A549 (cell line): Measurements from ENCODE around the gene SYP. TPM values are rescaled to one million over a fixed set of nuclear protein-coding genes. Genes with fewer than 3 reads are reported as not detected.

Source experiments
- ATAC-seq, 2 experiments: fragments of 200-7000 bp in 1 of 2; fragments of >200 bp in 1 of 2; cut with Nextera tagmentation in 1 of 2; cut with Tn5 transposase in 1 of 2; 3 replicates each; pipeline versions ENCODE4 v1.8.0 to v1.9.1; 2018 to 2020; ENCODE audit warnings: mild to moderate bottlenecking in 1 of 2, moderate library complexity in 1 of 2
- CTCF ChIA-PET: fragments of 300-600 bp; sonication (Branson Sonifier 250); formaldehyde crosslinking; extraction: SDS; loops from one replicate; lab custom pipeline; 2021; ENCODE audit warnings: antibody characterized with exemption, inconsistent platforms; lab: Yijun Ruan, JAX
- POLR2A ChIA-PET: fragments of 350-600 bp; formaldehyde crosslinking; extraction: SDS; loops from one replicate; lab custom pipeline; 2021; ENCODE audit warnings: antibody characterized with exemption, inconsistent platforms; lab: Yijun Ruan, JAX
- DNase-seq, 2 experiments: peaks; one replicate each; pipeline versions ENCODE4 v3.0.0 to v3.0.0-alpha.2; 2011 to 2016; ENCODE audit warnings: low read depth in 1 of 2, low spot score in 1 of 2
- FAIRE-seq: peaks from 2 replicates; lab custom pipeline; 2011; peaks lifted over from hg19 to GRCh38; lab: Jason Lieb, UNC
- H3K27ac ChIP-seq, 2 experiments: fragments of >200 bp; sonication (Bioruptor Twin); formaldehyde crosslinking; 3 replicates each; pipeline ENCODE4 v1.5.1; 2016 to 2017
- H3K4me1 ChIP-seq: fragments of >200 bp; sonication (Bioruptor Twin); formaldehyde crosslinking; 3 replicates; pipeline ENCODE4 v1.6.1; 2016
- H3K4me2 ChIP-seq: fragments of >200 bp; sonication (Bioruptor Twin); formaldehyde crosslinking; 3 replicates; pipeline ENCODE4 v1.6.1; 2016
- H3K4me3 ChIP-seq: fragments of >200 bp; sonication (Bioruptor Twin); formaldehyde crosslinking; 3 replicates; pipeline ENCODE4 v1.5.1; 2016
- H3K9me3 ChIP-seq: fragments of >200 bp; sonication (Bioruptor Twin); formaldehyde crosslinking; 3 replicates; pipeline ENCODE4 v1.6.1; 2016
- CBX2 ChIP-seq: fragments of 200-600 bp; sonication (generic); IDR thresholded peaks from 2 replicates; pipeline ENCODE4 v1.6.1; 2016; ENCODE audit warnings: low read depth, mild to moderate bottlenecking, borderline replicate concordance
- CHD2 ChIP-seq: fragments of 150-350 bp; IDR thresholded peaks from 2 replicates; pipeline ENCODE4 v1.6.1; 2014; ENCODE audit warnings: low read length; ENCODE audit not compliant: partially characterized antibody
- EHF ChIP-seq: fragments of 250-450 bp; sonication (Bioruptor Pico); IDR thresholded peaks from 2 replicates; pipeline ENCODE4 v1.5.0; 2020; ENCODE audit warnings: mild to moderate bottlenecking
- EHMT2 ChIP-seq: fragments of 200-600 bp; sonication (generic); IDR thresholded peaks from 2 replicates; pipeline ENCODE4 v1.6.1; 2016; ENCODE audit warnings: antibody characterized with exemption, low read depth, mild to moderate bottlenecking, moderate library complexity
- FOXS1 ChIP-seq: fragments of 250-450 bp; sonication (Bioruptor Pico); IDR thresholded peaks from 2 replicates; pipeline ENCODE4 v1.5.0; 2020; ENCODE audit warnings: mild to moderate bottlenecking, moderate library complexity
- GATA3 ChIP-seq: IDR thresholded peaks from 2 replicates; pipeline ENCODE4 v1.6.1; 2012; ENCODE audit warnings: borderline replicate concordance
- JUN ChIP-seq, 2 experiments: fragments of >200 bp; sonication (Bioruptor Twin); formaldehyde crosslinking; IDR thresholded peaks; 2 replicates in 1 of 2; 3 replicates in 1 of 2; pipeline ENCODE4 v1.6.1; 2016 to 2017
- MAZ ChIP-seq: fragments of 150-350 bp; IDR thresholded peaks from 2 replicates; pipeline ENCODE4 v1.6.1; 2014; ENCODE audit warnings: antibody characterized with exemption, low read depth, low read length, borderline replicate concordance
- NPAS2 ChIP-seq: fragments of 250-450 bp; sonication (Bioruptor Pico); IDR thresholded peaks from 2 replicates; pipeline ENCODE4 v1.8.0; 2022; ENCODE audit warnings: mild to moderate bottlenecking, moderate library complexity, borderline replicate concordance
- NR3C1 ChIP-seq: fragments of >200 bp; sonication (Bioruptor Twin); formaldehyde crosslinking; IDR thresholded peaks from 3 replicates; pipeline ENCODE4 v1.6.1; 2017
- PHF8 ChIP-seq: fragments of 200-600 bp; sonication (generic); IDR thresholded peaks from 2 replicates; pipeline ENCODE4 v1.6.1; 2016; ENCODE audit warnings: low read depth, mild to moderate bottlenecking, antibody characterized with exemption, moderate library complexity, borderline replicate concordance
- RARB ChIP-seq: fragments of 250-450 bp; sonication (Bioruptor Pico); IDR thresholded peaks from 2 replicates; pipeline ENCODE4 v1.8.0; 2021; ENCODE audit warnings: mild to moderate bottlenecking, moderate library complexity
- SMC3 ChIP-seq: fragments of >200 bp; sonication (Bioruptor Twin); formaldehyde crosslinking; IDR thresholded peaks from 3 replicates; pipeline ENCODE4 v1.6.1; 2018; ENCODE audit warnings: inconsistent platforms
- SREBF2 ChIP-seq: fragments of 450-650 bp; IDR thresholded peaks from 2 replicates; pipeline ENCODE4 v1.6.1; 2014; ENCODE audit warnings: mild to moderate bottlenecking, moderate library complexity
- ZNF302 ChIP-seq: fragments of 250-450 bp; sonication (Bioruptor Pico); IDR thresholded peaks from 2 replicates; pipeline ENCODE4 v1.9.0; 2021; ENCODE audit warnings: inconsistent platforms, mild to moderate bottlenecking, moderate library complexity
- WGBS: methylation state at CpG from one replicate; pipeline ENCODE4 v1.1.6; 2017; ENCODE audit errors: missing lambda C conversion rate; 5-methylcytosine and 5-hydroxymethylcytosine counted together
- polyA plus RNA-seq, 4 experiments: library from polyadenylated mRNA; depleted of rRNA in 3 of 4; stranded (reverse); fragments of >200 nt; fragmentation: RNase III in 1 of 4; extraction: RNeasy Plus Mini Kit Qiagen cat#74134 plus additional on column Dnase treatment in 1 of 4; gene quantifications; 2 replicates in 3 of 4; 3 replicates in 1 of 4; pipeline ENCODE4 v1.2.3, GENCODE V29; 2011 to 2017
- TF ChIP-seq, protein P1 (sequence below): fragments of 150-350 bp; IDR thresholded peaks from 2 replicates; pipeline ENCODE4 v1.6.1; 2014; ENCODE audit warnings: low read depth, mild to moderate bottlenecking, low read length
- TF ChIP-seq, protein P2 (sequence below): IDR thresholded peaks from 2 replicates; pipeline ENCODE4 v1.6.1; 2012
- TF ChIP-seq, protein P3 (sequence below): fragments of >200 bp; sonication (Bioruptor Twin); formaldehyde crosslinking; IDR thresholded peaks from 3 replicates; pipeline ENCODE4 v1.5.1; 2016
- TF ChIP-seq, protein P4 (sequence below): fragments of 450-650 bp; IDR thresholded peaks from 2 replicates; pipeline ENCODE4 v1.6.1; 2014; ENCODE audit warnings: antibody characterized with exemption
- TF ChIP-seq, protein P5 (sequence below): fragments of >200 bp; sonication (Bioruptor Twin); formaldehyde crosslinking; IDR thresholded peaks from 3 replicates; pipeline ENCODE4 v1.6.1; 2016
- TF ChIP-seq, protein P6 (sequence below): fragments of 200-600 bp; sonication (generic); IDR thresholded peaks from 2 replicates; pipeline ENCODE4 v1.6.1; 2016; ENCODE audit warnings: antibody characterized with exemption, mild to moderate bottlenecking, moderate library complexity

The SYP gene
- polyA plus RNA-seq, 2 of the 4 experiments (the other 2 are of a cell fraction) = 1.3 to 3.8 TPM

DNA sequence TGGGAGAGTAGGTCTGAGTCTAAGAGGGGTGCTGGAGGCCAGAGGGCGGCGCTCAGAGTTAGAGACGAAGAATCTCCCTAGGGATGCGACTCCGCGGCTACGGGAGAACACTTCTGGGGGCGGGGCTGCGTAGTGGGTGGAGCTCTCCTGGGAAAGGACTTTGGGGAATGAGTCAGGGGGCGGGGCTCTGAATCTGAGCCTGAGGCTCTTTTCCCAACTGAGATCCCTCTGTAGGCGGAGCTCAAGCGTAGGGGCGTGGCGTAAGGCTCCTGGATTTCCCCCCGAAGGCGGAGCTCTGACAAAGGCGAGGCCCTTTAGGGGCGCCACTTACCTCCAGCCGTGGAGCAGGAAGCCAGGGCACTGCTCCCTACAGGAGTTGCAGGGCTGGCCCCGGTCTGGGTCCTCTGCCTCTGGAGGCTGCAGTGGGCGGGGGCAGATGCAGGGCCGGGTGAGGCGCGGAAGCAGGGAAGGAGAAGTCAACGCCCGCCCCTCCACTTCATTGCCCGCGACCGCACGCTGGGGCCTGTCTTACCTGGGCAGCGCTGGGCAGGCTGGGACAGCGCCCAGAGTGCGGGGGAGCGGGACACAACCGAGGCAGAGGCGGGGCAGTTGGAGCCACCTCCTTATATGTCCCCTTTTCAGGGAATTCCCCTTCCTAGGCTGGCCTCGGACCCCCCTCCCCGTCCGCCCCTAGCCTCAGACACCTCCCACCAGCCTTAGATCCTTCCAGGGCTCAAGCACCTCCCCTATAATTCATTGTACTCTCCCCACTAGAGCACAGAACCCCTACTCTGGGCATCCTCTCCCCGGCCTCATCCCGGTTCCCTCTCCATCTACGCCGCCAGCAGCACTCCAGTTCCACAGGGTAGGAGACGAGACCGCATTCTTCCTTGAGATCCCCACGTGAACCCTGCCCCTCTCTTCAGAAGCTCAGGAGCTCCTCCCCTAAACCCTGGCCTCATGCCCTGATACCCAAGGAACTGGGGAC is 15.4 kb downstream of the SYP start (continued):
- TF ChIP-seq, protein P1, sequence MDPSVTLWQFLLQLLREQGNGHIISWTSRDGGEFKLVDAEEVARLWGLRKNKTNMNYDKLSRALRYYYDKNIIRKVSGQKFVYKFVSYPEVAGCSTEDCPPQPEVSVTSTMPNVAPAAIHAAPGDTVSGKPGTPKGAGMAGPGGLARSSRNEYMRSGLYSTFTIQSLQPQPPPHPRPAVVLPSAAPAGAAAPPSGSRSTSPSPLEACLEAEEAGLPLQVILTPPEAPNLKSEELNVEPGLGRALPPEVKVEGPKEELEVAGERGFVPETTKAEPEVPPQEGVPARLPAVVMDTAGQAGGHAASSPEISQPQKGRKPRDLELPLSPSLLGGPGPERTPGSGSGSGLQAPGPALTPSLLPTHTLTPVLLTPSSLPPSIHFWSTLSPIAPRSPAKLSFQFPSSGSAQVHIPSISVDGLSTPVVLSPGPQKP = no peak

DNA sequence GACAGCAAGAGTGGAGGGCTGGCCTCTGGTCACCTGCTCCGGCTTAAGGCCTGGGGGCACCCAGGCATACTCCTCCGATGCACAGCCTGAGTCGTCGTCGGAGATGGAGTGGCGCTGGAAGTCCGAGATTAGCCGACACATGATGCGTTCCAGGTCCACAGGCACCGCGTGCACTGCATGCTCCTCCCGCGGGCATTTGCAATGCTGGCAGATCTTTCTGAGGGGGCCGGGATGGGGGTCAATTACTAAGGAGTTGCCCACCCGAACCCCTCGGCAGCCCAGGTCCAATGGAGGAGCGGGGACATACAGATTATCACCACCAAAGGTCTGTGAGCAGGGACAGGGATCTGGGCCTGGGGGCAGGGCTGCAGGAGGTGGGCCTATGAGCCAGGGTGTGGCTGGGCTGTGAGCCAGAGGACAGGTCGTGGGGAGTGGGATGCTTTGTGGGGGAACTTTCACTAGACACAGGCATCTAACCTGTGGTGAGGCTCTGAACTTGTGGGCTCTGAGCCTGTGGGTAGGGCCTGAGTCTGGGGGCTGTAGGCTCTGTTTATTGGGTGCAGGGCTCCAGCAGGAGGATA is 16.2 kb downstream of the SYP start:
- H3K4me1 ChIP-seq = peaks cover 19% of the 10 kb centered on the region
- ChIA-PET CTCF (interaction anchor here (0.7 to 2.0 kb wide), 2 partner anchors 15 to 28 kb away, joined by 3 to 8 read pairs; no protein-coding TSS in a partner anchor), POLR2A (interaction anchor here (0.7 to 1.2 kb wide), 4 partner anchors 28 to 226 kb away, joined by 3 to 11 read pairs (median 4); partner anchors contain the start of genes GRIPAP1 and PPP1R3F)
- H3K9me3 ChIP-seq = no peaks in the 10 kb centered on the region
- FAIRE-seq (no peak), DNase-seq (no peak), ATAC-seq (peak in 1 of 2 experiments; percentile 1; a peak in 1 of 6 replicates)
- TF ChIP-seq, protein P2, sequence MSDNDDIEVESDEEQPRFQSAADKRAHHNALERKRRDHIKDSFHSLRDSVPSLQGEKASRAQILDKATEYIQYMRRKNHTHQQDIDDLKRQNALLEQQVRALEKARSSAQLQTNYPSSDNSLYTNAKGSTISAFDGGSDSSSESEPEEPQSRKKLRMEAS = no peak
- no peak for TF ChIP-seq FOXS1
- TF ChIP-seq EHF (CRISPR knock-in tag) = no peak
- TF ChIP-seq CBX2 = no peak
- TF ChIP-seq NPAS2 (CRISPR knock-in tag) = no peak
- TF ChIP-seq, protein P3, sequence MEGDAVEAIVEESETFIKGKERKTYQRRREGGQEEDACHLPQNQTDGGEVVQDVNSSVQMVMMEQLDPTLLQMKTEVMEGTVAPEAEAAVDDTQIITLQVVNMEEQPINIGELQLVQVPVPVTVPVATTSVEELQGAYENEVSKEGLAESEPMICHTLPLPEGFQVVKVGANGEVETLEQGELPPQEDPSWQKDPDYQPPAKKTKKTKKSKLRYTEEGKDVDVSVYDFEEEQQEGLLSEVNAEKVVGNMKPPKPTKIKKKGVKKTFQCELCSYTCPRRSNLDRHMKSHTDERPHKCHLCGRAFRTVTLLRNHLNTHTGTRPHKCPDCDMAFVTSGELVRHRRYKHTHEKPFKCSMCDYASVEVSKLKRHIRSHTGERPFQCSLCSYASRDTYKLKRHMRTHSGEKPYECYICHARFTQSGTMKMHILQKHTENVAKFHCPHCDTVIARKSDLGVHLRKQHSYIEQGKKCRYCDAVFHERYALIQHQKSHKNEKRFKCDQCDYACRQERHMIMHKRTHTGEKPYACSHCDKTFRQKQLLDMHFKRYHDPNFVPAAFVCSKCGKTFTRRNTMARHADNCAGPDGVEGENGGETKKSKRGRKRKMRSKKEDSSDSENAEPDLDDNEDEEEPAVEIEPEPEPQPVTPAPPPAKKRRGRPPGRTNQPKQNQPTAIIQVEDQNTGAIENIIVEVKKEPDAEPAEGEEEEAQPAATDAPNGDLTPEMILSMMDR = no peak
- no peak for TF ChIP-seq CHD2
- no peak for TF ChIP-seq MAZ
- TF ChIP-seq PHF8 = no peak
- TF ChIP-seq, protein P4, sequence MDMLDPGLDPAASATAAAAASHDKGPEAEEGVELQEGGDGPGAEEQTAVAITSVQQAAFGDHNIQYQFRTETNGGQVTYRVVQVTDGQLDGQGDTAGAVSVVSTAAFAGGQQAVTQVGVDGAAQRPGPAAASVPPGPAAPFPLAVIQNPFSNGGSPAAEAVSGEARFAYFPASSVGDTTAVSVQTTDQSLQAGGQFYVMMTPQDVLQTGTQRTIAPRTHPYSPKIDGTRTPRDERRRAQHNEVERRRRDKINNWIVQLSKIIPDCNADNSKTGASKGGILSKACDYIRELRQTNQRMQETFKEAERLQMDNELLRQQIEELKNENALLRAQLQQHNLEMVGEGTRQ = no peak
- TF ChIP-seq NR3C1 = no peak
- no peak for TF ChIP-seq RARB (CRISPR knock-in tag)
- no peak for TF ChIP-seq EHMT2
- no peak for TF ChIP-seq SREBF2
- no peak for TF ChIP-seq JUN (IDR thresholded peaks at IDR 0.05)
- no peak for TF ChIP-seq GATA3
- no peak for TF ChIP-seq SMC3
- TF ChIP-seq, protein P5, sequence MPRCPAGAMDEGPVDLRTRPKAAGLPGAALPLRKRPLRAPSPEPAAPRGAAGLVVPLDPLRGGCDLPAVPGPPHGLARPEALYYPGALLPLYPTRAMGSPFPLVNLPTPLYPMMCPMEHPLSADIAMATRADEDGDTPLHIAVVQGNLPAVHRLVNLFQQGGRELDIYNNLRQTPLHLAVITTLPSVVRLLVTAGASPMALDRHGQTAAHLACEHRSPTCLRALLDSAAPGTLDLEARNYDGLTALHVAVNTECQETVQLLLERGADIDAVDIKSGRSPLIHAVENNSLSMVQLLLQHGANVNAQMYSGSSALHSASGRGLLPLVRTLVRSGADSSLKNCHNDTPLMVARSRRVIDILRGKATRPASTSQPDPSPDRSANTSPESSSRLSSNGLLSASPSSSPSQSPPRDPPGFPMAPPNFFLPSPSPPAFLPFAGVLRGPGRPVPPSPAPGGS = no peak
- TF ChIP-seq ZNF302 (CRISPR knock-in tag) = no peak
- TF ChIP-seq, protein P6, sequence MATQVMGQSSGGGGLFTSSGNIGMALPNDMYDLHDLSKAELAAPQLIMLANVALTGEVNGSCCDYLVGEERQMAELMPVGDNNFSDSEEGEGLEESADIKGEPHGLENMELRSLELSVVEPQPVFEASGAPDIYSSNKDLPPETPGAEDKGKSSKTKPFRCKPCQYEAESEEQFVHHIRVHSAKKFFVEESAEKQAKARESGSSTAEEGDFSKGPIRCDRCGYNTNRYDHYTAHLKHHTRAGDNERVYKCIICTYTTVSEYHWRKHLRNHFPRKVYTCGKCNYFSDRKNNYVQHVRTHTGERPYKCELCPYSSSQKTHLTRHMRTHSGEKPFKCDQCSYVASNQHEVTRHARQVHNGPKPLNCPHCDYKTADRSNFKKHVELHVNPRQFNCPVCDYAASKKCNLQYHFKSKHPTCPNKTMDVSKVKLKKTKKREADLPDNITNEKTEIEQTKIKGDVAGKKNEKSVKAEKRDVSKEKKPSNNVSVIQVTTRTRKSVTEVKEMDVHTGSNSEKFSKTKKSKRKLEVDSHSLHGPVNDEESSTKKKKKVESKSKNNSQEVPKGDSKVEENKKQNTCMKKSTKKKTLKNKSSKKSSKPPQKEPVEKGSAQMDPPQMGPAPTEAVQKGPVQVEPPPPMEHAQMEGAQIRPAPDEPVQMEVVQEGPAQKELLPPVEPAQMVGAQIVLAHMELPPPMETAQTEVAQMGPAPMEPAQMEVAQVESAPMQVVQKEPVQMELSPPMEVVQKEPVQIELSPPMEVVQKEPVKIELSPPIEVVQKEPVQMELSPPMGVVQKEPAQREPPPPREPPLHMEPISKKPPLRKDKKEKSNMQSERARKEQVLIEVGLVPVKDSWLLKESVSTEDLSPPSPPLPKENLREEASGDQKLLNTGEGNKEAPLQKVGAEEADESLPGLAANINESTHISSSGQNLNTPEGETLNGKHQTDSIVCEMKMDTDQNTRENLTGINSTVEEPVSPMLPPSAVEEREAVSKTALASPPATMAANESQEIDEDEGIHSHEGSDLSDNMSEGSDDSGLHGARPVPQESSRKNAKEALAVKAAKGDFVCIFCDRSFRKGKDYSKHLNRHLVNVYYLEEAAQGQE = no peak
- H3K27ac ChIP-seq = peak overlapping the region in 1 of 2 experiments; percentile 68; a peak in 3 of 6 replicates
- peak overlapping the region; percentile 99 for H3K4me2 ChIP-seq
- 76% methylated on average over 14 of the region's 18 CpGs for WGBS
- H3K4me3 ChIP-seq = peak overlapping the region; percentile 32; the same call in 2 of the 3 replicates
